ENCODE results near the gene KDM4F. TPM values are rescaled to one million over a fixed set of nuclear protein-coding genes. Genes with fewer than 3 reads are reported as not detected.

The KDM4F gene
- total RNA-seq, 4 donors from 2014 or later, result not detected

GRCh38 chr11:95076416-95076815, 27.2 kb downstream of the KDM4F start:
- Histone ChIP-seq H3K4me1 (peaks cover 5 to 23% (median 12%) of the 10 kb centered on the region in 4 donors), H3K36me3 (no peaks in the 10 kb centered on the region), H3K4me3 (no peak overlapping the region), H3K27me3 (no peaks in the 10 kb centered on the region), H3K27ac (no peak overlapping the region), H3K9me3 (no peaks in the 10 kb centered on the region)
- intact Hi-C loops (cut with DNase I; ENCODE audit: low total_unique reads), result loop anchor here (5.0 to 10.0 kb wide), 2 partner anchors 688 to 1456 kb away; no protein-coding TSS in a partner anchor
- in situ Hi-C loops (cut with MboI; ENCODE audit: low pct_ligation_motif_present in 1 of 4, low pct_unique_long_range_greater_than_20kb in 1 of 4, low sequenced_read_pairs in 3 of 4), result loop anchor here in 2 of 4 donors (10.0 kb wide), 3 partner anchors 68 to 688 kb away; no protein-coding TSS in a partner anchor
- no peak for DNase-seq
- 11 to 20% methylated on average over 1 of the region's 1 CpG for WGBS, 2 donors (ENCODE audit: low coverage in 1 of 2)
- TF ChIP-seq, protein P1, sequence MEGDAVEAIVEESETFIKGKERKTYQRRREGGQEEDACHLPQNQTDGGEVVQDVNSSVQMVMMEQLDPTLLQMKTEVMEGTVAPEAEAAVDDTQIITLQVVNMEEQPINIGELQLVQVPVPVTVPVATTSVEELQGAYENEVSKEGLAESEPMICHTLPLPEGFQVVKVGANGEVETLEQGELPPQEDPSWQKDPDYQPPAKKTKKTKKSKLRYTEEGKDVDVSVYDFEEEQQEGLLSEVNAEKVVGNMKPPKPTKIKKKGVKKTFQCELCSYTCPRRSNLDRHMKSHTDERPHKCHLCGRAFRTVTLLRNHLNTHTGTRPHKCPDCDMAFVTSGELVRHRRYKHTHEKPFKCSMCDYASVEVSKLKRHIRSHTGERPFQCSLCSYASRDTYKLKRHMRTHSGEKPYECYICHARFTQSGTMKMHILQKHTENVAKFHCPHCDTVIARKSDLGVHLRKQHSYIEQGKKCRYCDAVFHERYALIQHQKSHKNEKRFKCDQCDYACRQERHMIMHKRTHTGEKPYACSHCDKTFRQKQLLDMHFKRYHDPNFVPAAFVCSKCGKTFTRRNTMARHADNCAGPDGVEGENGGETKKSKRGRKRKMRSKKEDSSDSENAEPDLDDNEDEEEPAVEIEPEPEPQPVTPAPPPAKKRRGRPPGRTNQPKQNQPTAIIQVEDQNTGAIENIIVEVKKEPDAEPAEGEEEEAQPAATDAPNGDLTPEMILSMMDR (IDR thresholded peaks at IDR 0.05), result no peak
- no peak for TF ChIP-seq EP300 (IDR thresholded peaks at IDR 0.05; ENCODE audit: low read depth)
- no peak for TF ChIP-seq POLR2A (IDR thresholded peaks at IDR 0.05)
- TF ChIP-seq POLR2AphosphoS5 (IDR thresholded peaks at IDR 0.05), result no peak

- Histone ChIP-seq H3K9me3 (no peaks in the 10 kb centered on the region), H3K4me1 (peaks cover 5 to 23% (median 12%) of the 10 kb centered on the region in 4 donors), H3K27ac (no peak overlapping the region), H3K27me3 (no peaks in the 10 kb centered on the region), H3K36me3 (no peaks in the 10 kb centered on the region), H3K4me3 (no peak overlapping the region)
- TF ChIP-seq POLR2AphosphoS5 (IDR thresholded peaks at IDR 0.05) (no peak), EP300 (IDR thresholded peaks at IDR 0.05; ENCODE audit: low read depth) (no peak), POLR2A (IDR thresholded peaks at IDR 0.05) (no peak)
- TF ChIP-seq, protein P1 (IDR thresholded peaks at IDR 0.05), result no peak
- in situ Hi-C loops (cut with MboI; ENCODE audit: low pct_ligation_motif_present in 1 of 4, low pct_unique_long_range_greater_than_20kb in 1 of 4, low sequenced_read_pairs in 3 of 4) (loop anchor here in 2 of 4 donors (10.0 kb wide), 3 partner anchors 68 to 688 kb away; no protein-coding TSS in a partner anchor), intact Hi-C loops (cut with DNase I; ENCODE audit: low total_unique reads) (loop anchor here (5.0 to 10.0 kb wide), 2 partner anchors 688 to 1455 kb away; no protein-coding TSS in a partner anchor)
- DNase-seq, result no peak
Observed at GRCh38 chr11:95076981-95077380, 27.8 kb downstream of the KDM4F start.

- in situ Hi-C loops (cut with MboI; ENCODE audit: low pct_ligation_motif_present in 1 of 4, low pct_unique_long_range_greater_than_20kb in 1 of 4, low sequenced_read_pairs in 3 of 4), result loop anchor here in 2 of 4 donors (10.0 kb wide), 3 partner anchors 66 to 686 kb away; no protein-coding TSS in a partner anchor
- no peak overlapping the region for H3K27ac ChIP-seq
- 63 to 67% methylated on average over 1 of the region's 1 CpG for WGBS, 2 donors (ENCODE audit: low coverage in 1 of 2)
- H3K4me1 ChIP-seq, result peaks cover 5 to 23% (median 12%) of the 10 kb centered on the region in 4 donors
- H3K9me3 ChIP-seq, result no peaks in the 10 kb centered on the region
- no peak for DNase-seq
- H3K36me3 ChIP-seq, result no peaks in the 10 kb centered on the region
- H3K4me3 ChIP-seq, result no peak overlapping the region
- intact Hi-C loops (cut with DNase I; ENCODE audit: low total_unique reads), result loop anchor here (5.0 to 10.0 kb wide), 2 partner anchors 686 to 1454 kb away; no protein-coding TSS in a partner anchor
- no peaks in the 10 kb centered on the region for H3K27me3 ChIP-seq
- TF ChIP-seq POLR2AphosphoS5 (IDR thresholded peaks at IDR 0.05) (no peak), EP300 (IDR thresholded peaks at IDR 0.05; ENCODE audit: low read depth) (no peak), POLR2A (IDR thresholded peaks at IDR 0.05) (no peak)
- TF ChIP-seq, protein P1 (IDR thresholded peaks at IDR 0.05), result no peak
Observed at GRCh38 chr11:95078526-95078925, 29.3 kb downstream of the KDM4F start.

GRCh38 chr11:95081010-95081409, 31.8 kb downstream of the KDM4F start:
- intact Hi-C loops (cut with DNase I; ENCODE audit: low total_unique reads) (no loop called here), in situ Hi-C loops (cut with MboI; ENCODE audit: low pct_ligation_motif_present in 1 of 4, low pct_unique_long_range_greater_than_20kb in 1 of 4, low sequenced_read_pairs in 3 of 4) (no loop called here)
- 73 to 100% methylated on average over 1 to 5 of the region's 5 CpGs for WGBS, 2 donors (ENCODE audit: low coverage in 1 of 2)
- Histone ChIP-seq H3K4me1 (peaks cover 0 to 10% (median 6%) of the 10 kb centered on the region in 4 donors), H3K4me3 (no peak overlapping the region), H3K27ac (peak overlapping the region in 2 of 4 donors; percentile 8 to 13), H3K9me3 (no peaks in the 10 kb centered on the region), H3K27me3 (no peaks in the 10 kb centered on the region), H3K36me3 (no peaks in the 10 kb centered on the region)
- DNase-seq, result no peak
- TF ChIP-seq EP300 (IDR thresholded peaks at IDR 0.05; ENCODE audit: low read depth), result no peak
- TF ChIP-seq, protein P1 (IDR thresholded peaks at IDR 0.05), result no peak
- no peak for TF ChIP-seq POLR2A (IDR thresholded peaks at IDR 0.05)
- TF ChIP-seq POLR2AphosphoS5 (IDR thresholded peaks at IDR 0.05), result no peak
